Measurements from ENCODE around the gene MEAK7. TPM values are rescaled to one million over a fixed set of nuclear protein-coding genes. Genes with fewer than 3 reads are reported as not detected.

MEAK7 gene
- total and polyA plus RNA-seq, 2 of the 8 experiments (the other 6 are each of a cell fraction or from before 2014, with no cell fraction given), result 9.6 to 19.6 TPM

- no peak overlapping the region for H3K14ac ChIP-seq (ENCODE audit: insufficient read length)
- H3K9me3 ChIP-seq (ENCODE audit: insufficient read depth in 2 of 2, low read depth in 1 of 2, low read length in 1 of 2), result peaks cover 7 to 10% of the 10 kb centered on the region in 2 experiments; a peak in 3 of 4 replicates
- CTCF ChIA-PET (ENCODE audit: partially characterized antibody), result interaction anchor here (0.8 to 4.0 kb wide), 3 partner anchors 18 to 423 kb away, joined by 4 to 34 read pairs (median 4); no protein-coding TSS in a partner anchor
- H3K4me1 ChIP-seq (replicated peaks in 1 of 4; ENCODE audit: control insufficient read depth in 3 of 4, insufficient read depth in 4 of 4, low read length in 3 of 4), result peaks cover 11 to 30% (median 17%) of the 10 kb centered on the region in 4 experiments
- H2BK12ac ChIP-seq (ENCODE audit: low read depth, low read length), result peak overlapping the region; percentile 55; the same call in 1 of the 2 replicates
- H3K18ac ChIP-seq (ENCODE audit: extremely low read depth, low read length), result no peak overlapping the region
- no peak overlapping the region for H3K4me2 ChIP-seq (ENCODE audit: insufficient read depth in 1 of 2, low read depth in 2 of 2, low read length in 2 of 2)
- DNase-seq (ENCODE audit: low read depth in 1 of 2, low spot score in 2 of 2), result no peak
- H2AK5ac ChIP-seq (ENCODE audit: low read depth, low read length), result 0 out of 2 replicates have a peak overlapping the region, but pooled peaks have one; percentile 70
- no peak for FAIRE-seq
- H4K5ac ChIP-seq (ENCODE audit: insufficient read length, low read depth, low read length), result no peak overlapping the region
- no peak overlapping the region for H2BK15ac ChIP-seq (ENCODE audit: low read length)
- no peak overlapping the region for H2AFZ ChIP-seq (ENCODE audit: low read length)
- no peak overlapping the region for H3K4ac ChIP-seq (replicated peaks; ENCODE audit: insufficient read length, low read depth, low read length)
- H3K23ac ChIP-seq (ENCODE audit: insufficient read length), result no peak overlapping the region
- no peak overlapping the region for H4K8ac ChIP-seq (ENCODE audit: extremely low read depth, insufficient read depth, low read length)
- POLR2A ChIA-PET (ENCODE audit: partially characterized antibody), result interaction anchor here (1.3 kb wide), 1 partner anchor 29 kb away, joined by 4 read pairs; no protein-coding TSS in a partner anchor
- 92% methylated on average over 5 of the region's 5 CpGs; no CpG with 5 or more reads in 1 of the 2 experiments for WGBS, 2 experiments (ENCODE audit: extremely low coverage in 1 of 2, insufficient coverage in 1 of 2, insufficient read length in 1 of 2, insufficient replicate concordance in 2 of 2, low coverage in 1 of 2, low lambda C conversion rate in 2 of 2, missing lambda C conversion rate in 1 of 2)
- no peak overlapping the region for H3K27ac ChIP-seq (ENCODE audit: low read depth, low read length)
- H3K79me1 ChIP-seq (ENCODE audit: low read depth, low read length), result no peaks in the 10 kb centered on the region
- no peaks in the 10 kb centered on the region for H3K79me2 ChIP-seq (ENCODE audit: control insufficient read depth in 1 of 2, insufficient read depth in 2 of 2, low read length in 2 of 2)
- H3K9ac ChIP-seq (replicated peaks in 1 of 4; ENCODE audit: extremely low read depth in 1 of 4, low read depth in 3 of 4, low read length in 3 of 4), result no peak overlapping the region
- peak overlapping the region; percentile 7 for H4K91ac ChIP-seq (replicated peaks; ENCODE audit: insufficient read length, low read length)
- 0 out of 2 replicates have a peak overlapping the region, but pooled peaks have one; percentile 10 for H2BK20ac ChIP-seq (ENCODE audit: low read length)
- H3K27me3 ChIP-seq (replicated peaks in 1 of 4; ENCODE audit: control insufficient read depth in 3 of 4, extremely low read depth in 1 of 4, insufficient read depth in 3 of 4, low read length in 3 of 4), result no peaks in the 10 kb centered on the region; a peak in 1 of 7 replicates
- no peaks in the 10 kb centered on the region for H3K36me3 ChIP-seq (ENCODE audit: control insufficient read depth in 2 of 4, insufficient read depth in 4 of 4, low read length in 3 of 4)
- no peaks in the 10 kb centered on the region for H4K20me1 ChIP-seq (replicated peaks in 1 of 2; ENCODE audit: control insufficient read depth in 1 of 2, insufficient read depth in 2 of 2, low read length in 2 of 2)
- no peak overlapping the region for H3K4me3 ChIP-seq (ENCODE audit: extremely low read depth in 1 of 4, insufficient read depth in 2 of 4, low read depth in 3 of 4, low read length in 4 of 4)
- H3K56ac ChIP-seq (replicated peaks; ENCODE audit: insufficient read length, low read depth, low read length), result no peak overlapping the region
- H2BK5ac ChIP-seq (ENCODE audit: low read depth, low read length), result no peak overlapping the region
- H3K23me2 ChIP-seq (ENCODE audit: low read depth, low read length), result no peaks in the 10 kb centered on the region
- H2BK120ac ChIP-seq (replicated peaks; ENCODE audit: low read depth, low read length), result no peak overlapping the region
- TF ChIP-seq NANOG (IDR thresholded peaks at IDR 0.05; ENCODE audit: insufficient read depth, low read depth, low read length, poor library complexity, severe bottlenecking), result no peak
- no peak for TF ChIP-seq TCF12 (IDR thresholded peaks at IDR 0.05; ENCODE audit: low read depth, low read length)
- no peak for TF ChIP-seq ASH2L (IDR thresholded peaks at IDR 0.05; ENCODE audit: low read length)
- TF ChIP-seq CBX8 (IDR thresholded peaks at IDR 0.05; ENCODE audit: borderline replicate concordance, low read depth, low read length), result no peak
- no peak for TF ChIP-seq CHD2 (IDR thresholded peaks at IDR 0.05; ENCODE audit: low read length)
- TF ChIP-seq SP4 (IDR thresholded peaks at IDR 0.05; ENCODE audit: low read length), result no peak
Measured at GRCh38 chr16:84530590-84530989, 26.1 kb upstream of the MEAK7 start.
